Suprapubic skin (tissue), 4 donors: ENCODE data around the gene RAX2.

Experiments used
- CTCF ChIP-seq, 2 donors: fragments of 200-600 bp in 1 of 2; fragments of 450-650 bp in 1 of 2; sonication (generic) in 1 of 2; IDR thresholded peaks; one replicate each; pipeline ENCODE4 v1.5.1; 2016 to 2019; ENCODE audit warnings: antibody characterized with exemption in 2 of 2, mild to moderate bottlenecking in 1 of 2, moderate library complexity in 1 of 2
- EP300 ChIP-seq: sonication (generic); formaldehyde crosslinking; IDR thresholded peaks from one replicate; pipeline ENCODE4 v1.6.1; 2017; ENCODE audit warnings: antibody characterized with exemption
- POLR2A ChIP-seq, 2 donors: fragments of 450-650 bp; IDR thresholded peaks; one replicate each; pipeline ENCODE4 v1.6.1; 2017; ENCODE audit warnings: antibody characterized with exemption in 2 of 2, mild to moderate bottlenecking in 2 of 2, moderate library complexity in 2 of 2
- POLR2AphosphoS5 ChIP-seq, 3 donors: sonication (generic); formaldehyde crosslinking; IDR thresholded peaks; one replicate each; pipeline ENCODE4 v1.6.1; 2017; ENCODE audit warnings: antibody characterized with exemption in 3 of 3

DNA sequence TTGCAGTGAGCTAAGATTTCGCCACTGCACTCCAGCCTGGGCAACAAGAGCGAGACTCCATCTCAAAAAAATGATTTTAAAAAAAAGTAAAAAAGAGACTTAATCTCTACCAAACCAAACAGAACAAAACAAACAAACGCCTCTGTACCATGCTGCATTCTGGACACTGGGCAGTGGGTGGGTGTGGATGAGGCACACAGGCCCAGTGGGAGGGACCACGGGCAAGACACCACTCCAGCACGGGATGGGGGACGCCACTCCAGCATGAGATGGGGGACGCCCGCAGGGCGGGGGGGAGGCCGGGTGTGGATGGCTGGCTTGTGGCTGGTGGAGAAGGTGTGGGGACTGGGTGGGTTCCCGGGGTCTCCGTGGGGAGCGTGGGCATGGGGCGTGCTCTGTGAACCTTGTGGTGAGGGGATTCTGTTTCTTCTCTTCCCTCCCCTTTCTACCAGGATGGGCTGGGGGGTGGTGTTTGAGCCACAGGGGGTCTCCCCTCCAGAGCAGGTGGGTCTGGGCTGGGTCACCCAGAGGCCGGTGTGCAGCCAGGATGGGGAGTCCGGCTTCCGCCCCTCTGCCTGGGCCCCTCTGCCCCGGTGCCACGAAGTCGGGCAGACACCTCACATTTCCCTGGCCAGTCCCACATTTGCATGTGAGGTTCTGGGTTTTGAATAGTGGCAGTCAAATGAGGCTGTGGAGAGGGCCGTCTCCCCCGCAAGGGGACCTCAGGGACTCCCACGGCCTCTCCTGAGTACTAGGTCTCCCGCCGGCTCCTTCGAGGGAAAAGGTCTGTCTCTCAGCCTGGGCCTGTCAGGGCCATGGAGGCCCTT, 38.1 kb upstream of the RAX2 start:
- no peak for TF ChIP-seq CTCF (IDR thresholded peaks at IDR 0.05)
- TF ChIP-seq POLR2A (IDR thresholded peaks at IDR 0.05), result no peak
- no peak for TF ChIP-seq POLR2AphosphoS5 (IDR thresholded peaks at IDR 0.05)
- TF ChIP-seq EP300, result no peak
